Activated naive CD8-positive, alpha-beta T cell treated with anti-CD3 and anti-CD28 coated beads, Interleukin-2, amount 10 ng/mL, durations not matched to agents 7 days and 5 days (primary cell): ENCODE results near the gene HOXD10. TPM values are rescaled to one million over a fixed set of nuclear protein-coding genes. Genes with fewer than 3 reads are reported as not detected.

Experiments
- ATAC-seq: fragments of 150-1000 bp; cut with Tn5 transposase; one replicate; pipeline ENCODE4 v1.10.0; 2021; ENCODE audit warnings: low read depth, moderate library complexity
- POLR2A ChIA-PET: fragments of 350-600 bp; sonication (Branson Sonifier 250); formaldehyde crosslinking; loops from one replicate; lab custom pipeline; 2021; ENCODE audit warnings: antibody characterized with exemption; lab: Charles Lee
- DNase-seq: peaks from one replicate; pipeline ENCODE4 v3.0.0; 2021
- H3K27ac Mint-ChIP-seq: one replicate; pipeline ENCODE4 v1.8.0; 2022; ENCODE audit warnings: mild to moderate bottlenecking, mixed read lengths
- H3K27me3 Mint-ChIP-seq: one replicate; pipeline ENCODE4 v1.8.0; 2022; ENCODE audit warnings: mild to moderate bottlenecking, moderate library complexity, mixed read lengths
- H3K36me3 Mint-ChIP-seq: one replicate; pipeline ENCODE4 v1.8.0; 2021; ENCODE audit warnings: mild to moderate bottlenecking, mixed read lengths
- H3K4me1 Mint-ChIP-seq: one replicate; pipeline ENCODE4 v1.8.0; 2021; ENCODE audit warnings: mixed read lengths
- H3K4me3 Mint-ChIP-seq: one replicate; pipeline ENCODE4 v1.8.0; 2022; ENCODE audit warnings: mild to moderate bottlenecking, moderate library complexity, mixed read lengths
- H3K9me3 Mint-ChIP-seq: one replicate; pipeline ENCODE4 v1.8.0; 2021; ENCODE audit warnings: mixed read lengths
- total RNA-seq, 2 experiments: library from RNA; stranded (reverse); gene quantifications; one replicate each; pipeline ENCODE4 v1.2.3, GENCODE V29; 2021

HOXD10 gene
- total RNA-seq, 2 experiments from 2014 or later = not detected

GRCh38 chr2:176079285-176079830 is 37.2 kb upstream of the HOXD10 start:
- Mint-ChIP-seq H3K9me3 (peaks cover 11% of the 10 kb centered on the region), H3K36me3 (peaks cover 9% of the 10 kb centered on the region), H3K27me3 (peaks cover 83% of the 10 kb centered on the region), H3K4me1 (peaks cover 7% of the 10 kb centered on the region), H3K27ac (peak overlapping the region; percentile 63), H3K4me3 (peak overlapping the region; percentile 53)
- ATAC-seq (no peak), DNase-seq (no peak)
- POLR2A ChIA-PET = no interaction called here

GRCh38 chr2:176079831-176080539 is 36.6 kb upstream of the HOXD10 start:
- peak; percentile 47 for ATAC-seq
- Mint-ChIP-seq H3K4me3 (peak overlapping the region; percentile 53), H3K4me1 (peaks cover 7% of the 10 kb centered on the region), H3K9me3 (peaks cover 11% of the 10 kb centered on the region), H3K27me3 (peaks cover 83% of the 10 kb centered on the region), H3K27ac (peak overlapping the region; percentile 63), H3K36me3 (peaks cover 9% of the 10 kb centered on the region)
- POLR2A ChIA-PET = no interaction called here
- peak; percentile 57 for DNase-seq

- DNase-seq (no peak), ATAC-seq (no peak)
- peaks cover 7% of the 10 kb centered on the region for H3K4me1 Mint-ChIP-seq
- H3K27me3 Mint-ChIP-seq = peaks cover 83% of the 10 kb centered on the region
- no peak overlapping the region for H3K4me3 Mint-ChIP-seq
- peaks cover 11% of the 10 kb centered on the region for H3K9me3 Mint-ChIP-seq
- H3K36me3 Mint-ChIP-seq = peaks cover 10% of the 10 kb centered on the region
- peak overlapping the region; percentile 83 for H3K27ac Mint-ChIP-seq
- POLR2A ChIA-PET = no interaction called here
Observed at GRCh38 chr2:176080540-176081375, 35.8 kb upstream of the HOXD10 start.

DNA sequence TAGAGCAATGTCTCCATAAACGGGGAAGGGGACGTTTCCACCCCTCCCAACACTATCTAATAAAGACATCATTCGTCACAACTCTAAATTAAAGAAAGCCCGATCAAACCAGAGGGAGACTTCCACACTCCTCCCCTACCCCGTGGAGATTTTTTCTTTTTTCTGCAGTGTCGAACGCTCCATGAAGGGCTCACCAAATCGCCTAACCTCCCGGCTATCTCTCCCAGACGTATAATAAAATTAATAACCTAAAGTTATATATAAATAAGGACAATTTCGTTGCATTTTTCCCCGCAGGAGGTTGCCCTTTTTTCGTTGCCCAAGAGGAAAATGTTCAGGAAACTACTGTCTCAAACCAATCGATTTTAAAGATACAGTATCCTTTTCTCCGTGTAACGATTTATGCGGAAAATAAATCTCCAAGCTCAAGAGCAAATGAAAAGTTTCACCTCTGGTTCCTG is 35.2 kb upstream of the HOXD10 start:
- peak overlapping the region; percentile 83 for H3K27ac Mint-ChIP-seq
- POLR2A ChIA-PET = no interaction called here
- H3K27me3 Mint-ChIP-seq = peaks cover 85% of the 10 kb centered on the region
- H3K4me1 Mint-ChIP-seq = peaks cover 7% of the 10 kb centered on the region
- H3K36me3 Mint-ChIP-seq = peaks cover 10% of the 10 kb centered on the region
- ATAC-seq (no peak), DNase-seq (no peak)
- peaks cover 10% of the 10 kb centered on the region for H3K9me3 Mint-ChIP-seq
- H3K4me3 Mint-ChIP-seq = peak overlapping the region; percentile 16

GRCh38 chr2:176081837-176082524 is 34.6 kb upstream of the HOXD10 start:
- no peak for ATAC-seq
- H3K9me3 Mint-ChIP-seq = peaks cover 12% of the 10 kb centered on the region
- peaks cover 85% of the 10 kb centered on the region for H3K27me3 Mint-ChIP-seq
- POLR2A ChIA-PET = no interaction called here
- peaks cover 7% of the 10 kb centered on the region for H3K4me1 Mint-ChIP-seq
- peak; percentile 56 for DNase-seq
- peak overlapping the region; percentile 83 for H3K27ac Mint-ChIP-seq
- peak overlapping the region; percentile 16 for H3K4me3 Mint-ChIP-seq
- H3K36me3 Mint-ChIP-seq = peaks cover 10% of the 10 kb centered on the region

DNA sequence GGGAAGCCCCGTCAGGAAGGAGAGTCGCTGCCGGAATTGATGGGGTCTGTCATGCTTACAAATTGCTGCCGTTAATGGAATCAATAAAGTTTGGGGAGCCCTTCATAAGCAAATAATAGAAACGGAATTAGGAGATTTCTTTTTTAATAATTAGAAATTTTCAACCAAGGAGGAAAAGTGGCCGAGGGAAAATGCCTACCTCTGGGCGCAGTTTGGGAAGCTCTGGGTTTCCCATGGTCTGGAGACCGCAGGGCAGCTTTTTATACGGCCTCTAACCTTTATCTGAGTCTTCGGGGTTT is 34.1 kb upstream of the HOXD10 start:
- H3K4me1 Mint-ChIP-seq = peaks cover 7% of the 10 kb centered on the region
- ATAC-seq (no peak), DNase-seq (no peak)
- H3K27ac Mint-ChIP-seq = peak overlapping the region; percentile 83
- peaks cover 12% of the 10 kb centered on the region for H3K9me3 Mint-ChIP-seq
- peaks cover 10% of the 10 kb centered on the region for H3K36me3 Mint-ChIP-seq
- H3K27me3 Mint-ChIP-seq = peaks cover 85% of the 10 kb centered on the region
- POLR2A ChIA-PET = no interaction called here
- no peak overlapping the region for H3K4me3 Mint-ChIP-seq

- DNase-seq = no peak
- POLR2A ChIA-PET = no interaction called here
- H3K9me3 Mint-ChIP-seq = peaks cover 12% of the 10 kb centered on the region
- peaks cover 89% of the 10 kb centered on the region for H3K27me3 Mint-ChIP-seq
- ATAC-seq = no peak
- H3K4me3 Mint-ChIP-seq = peak overlapping the region; percentile 22
- H3K4me1 Mint-ChIP-seq = peaks cover 7% of the 10 kb centered on the region
- H3K27ac Mint-ChIP-seq = peak overlapping the region; percentile 46
- H3K36me3 Mint-ChIP-seq = peaks cover 10% of the 10 kb centered on the region
Observed at GRCh38 chr2:176082824-176083751, 33.5 kb upstream of the HOXD10 start.

DNA sequence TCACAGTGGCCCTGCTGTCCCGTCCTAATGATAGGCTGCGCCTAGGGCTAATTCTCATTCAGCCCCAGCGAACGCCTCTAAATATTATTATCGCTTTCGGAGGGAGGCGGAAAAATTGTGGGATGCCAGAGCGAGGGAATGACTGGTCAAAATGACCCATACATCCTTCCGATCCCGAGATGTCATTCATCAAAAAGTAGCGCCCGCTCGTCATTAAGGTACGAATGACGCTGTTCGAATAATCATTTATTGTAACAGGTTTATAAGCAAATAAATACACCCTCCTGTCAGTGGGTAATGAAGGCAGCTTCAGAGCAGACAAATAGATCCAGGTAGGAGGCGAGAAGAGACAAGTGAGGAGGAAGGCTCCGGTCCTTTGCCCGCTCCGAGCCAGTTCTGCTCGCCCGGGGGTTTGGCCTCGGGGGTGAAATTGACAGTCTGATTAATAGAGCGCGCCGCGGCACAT is 32.7 kb upstream of the HOXD10 start, which contains the start of gene EVX2:
EVX2 (minus strand) TSS at position 167 of the 466 bp plus-strand sequence. CDS start 186 bp downstream, outside the sequence.
- DNase-seq (no peak), ATAC-seq (no peak)
- H3K4me3 Mint-ChIP-seq = peak within 1 kb of the TSS; percentile 22
- peaks cover 89% of the 10 kb centered on the region for H3K27me3 Mint-ChIP-seq
- POLR2A ChIA-PET = no interaction called here
- H3K27ac Mint-ChIP-seq = peak within 1 kb of the TSS; percentile 46
- H3K36me3 Mint-ChIP-seq = peaks cover 6% of the 10 kb centered on the region
- H3K4me1 Mint-ChIP-seq = peaks cover 11% of the 10 kb centered on the region
- peaks cover 7% of the 10 kb centered on the region for H3K9me3 Mint-ChIP-seq

DNA sequence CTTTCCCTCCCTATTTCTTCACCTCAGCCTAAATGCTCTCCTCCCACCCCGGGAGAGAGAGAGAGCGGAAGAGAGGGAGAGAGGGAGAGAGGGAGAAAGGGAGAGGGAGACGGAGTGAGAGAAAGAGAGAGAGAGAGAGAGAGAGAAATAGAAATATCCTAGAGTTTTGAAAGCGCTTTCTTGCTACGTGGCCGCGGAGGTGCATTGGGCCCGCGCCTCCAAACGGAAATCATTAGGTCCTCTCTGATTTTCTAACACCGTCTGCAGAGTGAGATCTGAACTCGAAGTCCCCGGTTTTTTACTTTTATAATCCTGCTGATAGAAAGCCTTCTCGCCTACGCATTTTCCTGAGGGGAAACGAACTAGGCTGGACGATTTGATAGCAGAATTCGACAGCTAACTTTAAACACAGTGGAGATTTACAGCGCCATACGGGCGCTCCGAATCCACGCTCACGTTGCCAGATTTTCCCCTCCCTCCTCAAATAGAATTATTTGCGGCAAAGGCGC is 31.9 kb upstream of the HOXD10 start:
- peaks cover 89% of the 10 kb centered on the region for H3K27me3 Mint-ChIP-seq
- H3K36me3 Mint-ChIP-seq = peaks cover 8% of the 10 kb centered on the region
- DNase-seq = no peak
- no peak overlapping the region for H3K4me3 Mint-ChIP-seq
- ATAC-seq = no peak
- H3K4me1 Mint-ChIP-seq = peaks cover 6% of the 10 kb centered on the region
- peaks cover 3% of the 10 kb centered on the region for H3K9me3 Mint-ChIP-seq
- peak overlapping the region; percentile 34 for H3K27ac Mint-ChIP-seq
- POLR2A ChIA-PET = no interaction called here

DNA sequence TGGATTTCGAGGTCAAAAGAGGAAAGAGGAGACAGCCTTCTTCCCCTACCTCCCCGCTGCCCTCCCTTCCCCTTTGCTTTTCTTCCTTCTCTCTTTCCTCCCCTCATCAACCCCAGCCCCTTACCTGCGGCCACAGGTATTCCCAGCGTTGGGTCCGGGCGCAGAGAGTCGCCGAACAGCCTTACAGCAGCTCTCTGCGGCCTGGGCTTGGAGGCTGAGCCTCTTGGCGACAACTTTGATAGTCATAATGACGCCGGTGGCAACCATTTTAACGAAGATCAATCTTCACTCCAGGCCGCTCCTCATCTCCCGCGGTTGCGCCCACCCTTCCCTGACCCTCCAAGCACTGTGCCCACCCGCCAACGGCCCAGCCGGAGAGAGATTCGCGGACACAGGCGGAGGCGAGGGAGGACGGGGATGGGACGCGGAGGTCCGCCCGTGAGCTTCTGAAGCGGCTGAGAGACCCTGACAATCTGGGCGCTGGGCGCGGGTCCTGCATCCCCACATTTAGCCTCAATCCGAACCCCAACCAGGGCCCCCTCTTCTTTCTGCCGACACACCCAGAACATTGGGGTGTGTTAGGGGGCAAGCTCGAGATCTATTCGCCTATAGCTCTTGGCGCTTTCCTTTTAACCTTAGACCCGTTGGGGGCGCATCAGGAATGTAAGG is 31.3 kb upstream of the HOXD10 start:
- Mint-ChIP-seq H3K27me3 (peaks cover 94% of the 10 kb centered on the region), H3K4me1 (peaks cover 6% of the 10 kb centered on the region), H3K9me3 (peaks cover 3% of the 10 kb centered on the region), H3K27ac (peak overlapping the region; percentile 78), H3K4me3 (peak overlapping the region; percentile 28), H3K36me3 (peaks cover 8% of the 10 kb centered on the region)
- ATAC-seq = no peak
- POLR2A ChIA-PET = no interaction called here
- no peak for DNase-seq

- Mint-ChIP-seq H3K27ac (peak overlapping the region; percentile 11), H3K27me3 (peaks cover 97% of the 10 kb centered on the region), H3K36me3 (peaks cover 7% of the 10 kb centered on the region), H3K4me3 (no peak overlapping the region), H3K4me1 (peaks cover 4% of the 10 kb centered on the region), H3K9me3 (peaks cover 3% of the 10 kb centered on the region)
- POLR2A ChIA-PET = no interaction called here
- no peak for DNase-seq
- no peak for ATAC-seq
Observed at GRCh38 chr2:176085861-176086771, 30.5 kb upstream of the HOXD10 start.
